NCI-H82 treated with DMSO at 0.1 percent for 48 hours (cell line): ENCODE results near the gene ACACB.

Experiments
- DNase-seq: peaks from one replicate; lab custom pipeline; 2025; ENCODE audit not compliant: unreplicated experiment; lab: John Stamatoyannopoulos, UW

The ACACB gene

GRCh38 chr12:109294286-109294796, 178.0 kb downstream of the ACACB start:
- DNase-seq = no peak

GRCh38 chr12:109295764-109296425, 179.5 kb downstream of the ACACB start:
- DNase-seq = no peak

- no peak for DNase-seq
Observed at GRCh38 chr12:109296431-109296830, 180.0 kb downstream of the ACACB start.

GRCh38 chr12:109299849-109300248, 183.5 kb downstream of the ACACB start:
- no peak for DNase-seq

- no peak for DNase-seq
Observed at GRCh38 chr12:109301643-109302168, 185.3 kb downstream of the ACACB start.

GRCh38 chr12:109302358-109302757, 186.0 kb downstream of the ACACB start:
- no peak for DNase-seq

GRCh38 chr12:109302770-109303169, 186.4 kb downstream of the ACACB start:
- no peak for DNase-seq

- DNase-seq = peak; percentile 8
Observed at GRCh38 chr12:109304485-109304884, 188.1 kb downstream of the ACACB start.

GRCh38 chr12:109305547-109305946, 189.2 kb downstream of the ACACB start:
- DNase-seq = no peak

GRCh38 chr12:109307051-109307450, 190.7 kb downstream of the ACACB start:
- no peak for DNase-seq

- DNase-seq = peak; percentile 14
Observed at GRCh38 chr12:109308534-109309380, 192.4 kb downstream of the ACACB start, which contains the start of gene FOXN4. FOXN4 (minus strand) TSS chr12:109309284; CDS start chr12:109308321, 963 bp downstream.

- no peak for DNase-seq
Observed at GRCh38 chr12:109309381-109310246, 193.2 kb downstream of the ACACB start.

GRCh38 chr12:109310247-109311125, 194.1 kb downstream of the ACACB start:
- DNase-seq = peak; percentile 13
